GM12878 (cell line): ENCODE measurements around the gene MYL3. TPM values are rescaled to one million over a fixed set of nuclear protein-coding genes. Genes with fewer than 3 reads are reported as not detected.

Experiments used
- ATAC-seq: fragments of 200-7000 bp; cut with Tn5 transposase; 3 replicates; pipeline ENCODE4 v1.9.1; 2020; ENCODE audit warnings: mild to moderate bottlenecking, moderate library complexity
- BruUV-seq: library from RNA; stranded (reverse); fragments of 400-500 nt; replicated peaks from 2 replicates; lab custom pipeline; 2021; lab: Mats Ljungman, UMichigan
- CTCF ChIA-PET: fragments of 300-600 bp; sonication (Branson Sonifier 250); formaldehyde crosslinking; extraction: SDS; loops from one replicate; lab custom pipeline; 2021; ENCODE audit warnings: inconsistent platforms; lab: Yijun Ruan, JAX
- POLR2A ChIA-PET: fragments of 350-600 bp; formaldehyde crosslinking; extraction: SDS; loops from one replicate; lab custom pipeline; 2021; ENCODE audit warnings: inconsistent platforms; lab: Charles Lee
- RAD21 ChIA-PET: fragments of 300-600 bp; sonication (Branson Sonifier 250); formaldehyde crosslinking; loops from one replicate; lab custom pipeline; 2023; ENCODE audit warnings: antibody characterized with exemption; ENCODE audit not compliant: unreplicated experiment; lab: Charles Lee
- SMC1A ChIA-PET: fragments of 300-600 bp; sonication (Branson Sonifier 250); formaldehyde crosslinking; loops from one replicate; lab custom pipeline; 2023; ENCODE audit not compliant: unreplicated experiment, uncharacterized antibody; lab: Charles Lee
- DNase-seq: peaks from one replicate; pipeline ENCODE4 v3.0.0-alpha.2; 2011; ENCODE audit warnings: low read depth, low spot score
- FAIRE-seq: peaks from 3 replicates; lab custom pipeline; 2011; peaks lifted over from hg19 to GRCh38; lab: Jason Lieb, UNC
- H2AFZ ChIP-seq: 2 replicates; pipeline ENCODE4 v1.6.0; 2011; ENCODE audit warnings: low read depth, low read length, control low read depth; ENCODE audit not compliant: control insufficient read depth
- H3K27ac ChIP-seq: 2 replicates; pipeline ENCODE4 v1.5.1; 2011; ENCODE audit warnings: control low read depth; ENCODE audit not compliant: control insufficient read depth, insufficient read depth
- H3K27me3 ChIP-seq, 2 experiments: replicated peaks in 1 of 2; 2 replicates each; pipeline versions ENCODE4 v1.6.0 to v1.6.1; 2011; ENCODE audit warnings: low read length in 1 of 2; ENCODE audit not compliant: control insufficient read depth in 2 of 2, insufficient read depth in 2 of 2
- H3K36me3 ChIP-seq, 2 experiments: 2 replicates each; pipeline ENCODE4 v1.5.1; 2011; ENCODE audit warnings: low read length in 1 of 2; ENCODE audit not compliant: control insufficient read depth in 2 of 2, insufficient read depth in 2 of 2
- H3K4me1 ChIP-seq: 2 replicates; pipeline ENCODE4 v1.6.1; 2011; ENCODE audit warnings: mild to moderate bottlenecking, low read length, moderate library complexity, mixed read lengths; ENCODE audit not compliant: control insufficient read depth, insufficient read depth
- H3K4me2 ChIP-seq: 2 replicates; pipeline ENCODE4 v1.6.0; 2011; ENCODE audit warnings: control low read depth; ENCODE audit not compliant: control insufficient read depth, insufficient read depth
- H3K4me3 ChIP-seq: fragments of 200-600 bp; sonication (generic); 2 replicates; pipeline ENCODE4 v1.5.1; 2016
- H3K79me2 ChIP-seq: 2 replicates; pipeline ENCODE4 v1.6.0; 2011; ENCODE audit warnings: low read length; ENCODE audit not compliant: control insufficient read depth, insufficient read depth
- H3K9ac ChIP-seq: 2 replicates; pipeline ENCODE4 v1.8.0; 2011; ENCODE audit warnings: low read length, control low read depth, mixed read lengths; ENCODE audit not compliant: control insufficient read depth, insufficient read depth
- H3K9me3 ChIP-seq: replicated peaks from 3 replicates; pipeline ENCODE4 v1.5.1; 2011; ENCODE audit warnings: mild to moderate bottlenecking, low read length; ENCODE audit not compliant: control insufficient read depth, insufficient read depth
- H4K20me1 ChIP-seq: 2 replicates; pipeline ENCODE4 v1.6.0; 2011; ENCODE audit not compliant: control insufficient read depth, insufficient read depth
- ATF2 ChIP-seq: IDR thresholded peaks from 2 replicates; pipeline ENCODE4 v1.6.1; 2012; ENCODE audit warnings: low read length, inconsistent platforms
- IRF4 ChIP-seq: IDR thresholded peaks from 2 replicates; pipeline ENCODE4 v1.6.1; 2011; ENCODE audit warnings: low read depth, low read length
- NFXL1 ChIP-seq: fragments of 450-650 bp; IDR thresholded peaks from 2 replicates; pipeline ENCODE4 v1.6.1; 2017; ENCODE audit warnings: antibody characterized with exemption, mild to moderate bottlenecking, borderline replicate concordance
- RB1 ChIP-seq: fragments of 450-650 bp; formaldehyde crosslinking; IDR thresholded peaks from 2 replicates; pipeline ENCODE4 v1.6.1; 2017; ENCODE audit warnings: mild to moderate bottlenecking, borderline replicate concordance
- RFX5 ChIP-seq: IDR thresholded peaks from 2 replicates; pipeline ENCODE4 v1.6.1; 2011; ENCODE audit warnings: low read depth, low read length, improper control_type of control experiment
- SIN3A ChIP-seq: IDR thresholded peaks from 2 replicates; pipeline ENCODE4 v1.6.1; 2012; ENCODE audit warnings: low read depth, low read length, improper control_type of control experiment
- SMC3 ChIP-seq: IDR thresholded peaks from 2 replicates; pipeline ENCODE4 v1.6.1; 2011; ENCODE audit warnings: low read length, improper control_type of control experiment, borderline replicate concordance
- TBL1XR1 ChIP-seq: IDR thresholded peaks from 2 replicates; pipeline ENCODE4 v1.6.1; 2012; ENCODE audit warnings: low read depth, low read length, improper control_type of control experiment
- TCF12 ChIP-seq: IDR thresholded peaks from 2 replicates; pipeline ENCODE4 v1.6.1; 2011; ENCODE audit warnings: low read depth, mild to moderate bottlenecking, low read length
- ZNF274 ChIP-seq: IDR thresholded peaks from one replicate; pipeline ENCODE4 v1.8.0; 2011; ENCODE audit not compliant: insufficient read length, insufficient read depth
- WGBS: methylation state at CpG from one replicate; pipeline ENCODE4 v1.1.6; 2016; ENCODE audit warnings: low lambda C conversion rate; ENCODE audit not compliant: insufficient replicate concordance, insufficient coverage; ENCODE audit errors: missing lambda C conversion rate; 5-methylcytosine and 5-hydroxymethylcytosine counted together
- in situ Hi-C: fragments of 300-500 bp; cut with MboI; formaldehyde crosslinking; loops from 9 replicates; pipeline ENCODE4 v1.14.3; 2018; ENCODE audit warnings: mixed read lengths
- intact Hi-C: fragments of 100-400 bp; cut with micrococcal nuclease; formaldehyde crosslinking; loops from one replicate; pipeline ENCODE4 v1.14.2; 2022; ENCODE audit not compliant: unreplicated experiment
- polyA plus RNA-seq, 11 experiments: library from polyadenylated mRNA; depleted of rRNA in 4 of 11; unstranded in 6 of 11; stranded (reverse) in 5 of 11; fragments of >200 nt; fragmentation: Nextera tagmentation in 4 of 11; fragmentation: Illumina TruSeq in 1 of 11; extraction: Ambion mirVana in 4 of 11; extraction: Trizol in 1 of 11; gene quantifications; 1 replicate in 1 of 11; 2 replicates in 10 of 11; pipeline versions ENCODE4 v1.2.1 to v1.2.3, GENCODE V29; 2011 to 2016; ENCODE audit warnings: inconsistent platforms in 2 of 11, missing spikeins in 2 of 11, low read depth in 1 of 11
- total RNA-seq, 4 experiments: library from RNA; depleted of rRNA in 3 of 4; stranded (reverse); fragments of >200 nt in 3 of 4; fragmentation: Illumina TruSeq in 1 of 4; extraction: Trizol in 1 of 4; gene quantifications; 2 replicates each; pipeline versions ENCODE4 v1.2.1 to v1.2.3, GENCODE V29; 2013 to 2021

Gene MYL3
- total and polyA plus RNA-seq, 10 of the 15 experiments (the other 5 are each of a cell fraction or from before 2014, with no cell fraction given), result 0.40 TPM; not detected in 9

- WGBS, result 34% methylated on average over 4 of the region's 4 CpGs
- H3K36me3 ChIP-seq, result no peaks in the 10 kb centered on the region
- H4K20me1 ChIP-seq, result no peaks in the 10 kb centered on the region
- no peak overlapping the region for H3K4me2 ChIP-seq
- no peaks in the 10 kb centered on the region for H3K79me2 ChIP-seq
- H3K9ac ChIP-seq, result no peak overlapping the region
- no peak for DNase-seq
- ChIA-PET CTCF (interaction anchor here (0.9 to 1.2 kb wide), 2 partner anchors 11 to 29 kb away, joined by 3 read pairs; no protein-coding TSS in a partner anchor), SMC1A (no interaction called here), POLR2A (interaction anchor here (1.0 kb wide), 1 partner anchor 10 kb away, joined by 3 read pairs; no protein-coding TSS in a partner anchor), RAD21 (no interaction called here)
- TF ChIP-seq TBL1XR1, result no peak
- no TSS peak for BruUV-seq
- no peak for FAIRE-seq
- H3K4me3 ChIP-seq, result no peak overlapping the region
- in situ Hi-C loops (no loop called here), intact Hi-C loops (no loop called here)
- H3K4me1 ChIP-seq, result no peaks in the 10 kb centered on the region
- H3K27ac ChIP-seq, result no peak overlapping the region
- no peaks in the 10 kb centered on the region for H3K9me3 ChIP-seq
- ATAC-seq, result no peak
- H2AFZ ChIP-seq, result no peak overlapping the region
- H3K27me3 ChIP-seq, result peaks cover 11 to 17% of the 10 kb centered on the region in 2 experiments
Measured at GRCh38 chr3:46883830-46884185, 20.6 kb upstream of the MYL3 start.

DNA sequence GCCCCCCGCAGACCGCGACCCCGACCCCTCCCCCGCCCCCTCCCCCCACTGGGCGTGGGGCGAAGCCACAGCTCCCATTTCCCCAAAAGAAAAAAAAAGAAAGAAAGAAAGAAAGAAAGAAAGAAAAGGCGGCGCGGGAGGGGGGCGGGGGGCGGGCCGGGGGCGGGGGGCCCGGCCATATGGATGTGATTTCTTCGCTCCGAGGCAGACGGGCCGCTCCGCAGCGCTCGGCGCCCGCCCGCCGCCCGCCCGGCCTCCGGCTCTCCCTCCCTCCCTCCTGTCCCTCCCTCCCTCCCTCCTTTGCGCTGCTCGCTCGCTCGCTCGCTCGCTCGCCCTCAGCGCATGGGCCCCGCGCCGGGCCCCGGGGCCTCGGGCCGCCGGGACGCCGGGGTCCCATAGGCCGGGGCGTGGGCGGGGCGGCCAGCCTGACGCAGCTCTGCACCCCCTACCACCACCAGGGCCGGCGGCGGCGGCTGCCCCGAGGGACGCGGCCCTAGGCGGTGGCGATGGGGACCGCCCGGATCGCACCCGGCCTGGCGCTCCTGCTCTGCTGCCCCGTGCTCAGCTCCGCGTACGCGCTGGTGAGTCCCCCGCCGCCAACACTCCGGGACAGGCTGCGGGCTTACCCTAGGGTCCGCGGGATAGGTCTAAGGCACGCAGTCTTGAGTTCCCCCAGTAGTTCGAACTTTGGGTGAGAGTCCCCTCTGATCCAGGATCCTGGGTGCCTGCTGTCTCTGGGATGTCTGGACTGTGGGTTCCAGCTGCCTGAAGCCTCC, 20.0 kb upstream of the MYL3 start:
- Histone ChIP-seq H3K4me3 (no peak overlapping the region), H3K79me2 (no peaks in the 10 kb centered on the region), H3K27ac (no peak overlapping the region), H3K9ac (no peak overlapping the region), H2AFZ (no peak overlapping the region), H3K27me3 (peaks cover 11 to 17% of the 10 kb centered on the region in 2 experiments), H3K9me3 (no peaks in the 10 kb centered on the region), H4K20me1 (no peaks in the 10 kb centered on the region), H3K4me2 (no peak overlapping the region; the same call in 1 of the 2 replicates), H3K4me1 (no peaks in the 10 kb centered on the region), H3K36me3 (no peaks in the 10 kb centered on the region)
- ATAC-seq (peak; percentile 54), DNase-seq (no peak), FAIRE-seq (no peak)
- ChIA-PET CTCF (interaction anchor here (0.7 kb wide), 1 partner anchor 12 kb away, joined by 3 read pairs; no protein-coding TSS in a partner anchor), SMC1A (no interaction called here), RAD21 (no interaction called here), POLR2A (interaction anchor here (1.0 kb wide), 1 partner anchor 9 kb away, joined by 3 read pairs; no protein-coding TSS in a partner anchor)
- no TSS peak for BruUV-seq
- in situ Hi-C loops, result no loop called here
- intact Hi-C loops, result no loop called here
- WGBS, result 16% methylated on average over 37 of the region's 78 CpGs
- TF ChIP-seq IRF4 (no peak), NFXL1 (no peak), SIN3A (no peak), TCF12 (no peak), SMC3 (no peak), RFX5 (no peak), RB1 (no peak), ZNF274 (no peak), ATF2 (no peak)
